GM18498 (cell line): ENCODE results near the gene ADAMTS10.
"Not testable (repeated sequence)": the region's sequence is repeated elsewhere in the genome, so short reads cannot be mapped to it uniquely, and the experiment has no call there.

ENCODE experiments used
- ATAC-seq: cut with Tn5 transposase; IDR thresholded peaks from one replicate; pipeline ENCODE4 v1.9.1; 2021; ENCODE audit warnings: mild to moderate bottlenecking, moderate library complexity; ENCODE audit not compliant: unreplicated experiment

ADAMTS10 gene

GRCh38 chr19:8564866-8565265, 45.6 kb downstream of the ADAMTS10 start:
- ATAC-seq = not testable (repeated sequence)

DNA sequence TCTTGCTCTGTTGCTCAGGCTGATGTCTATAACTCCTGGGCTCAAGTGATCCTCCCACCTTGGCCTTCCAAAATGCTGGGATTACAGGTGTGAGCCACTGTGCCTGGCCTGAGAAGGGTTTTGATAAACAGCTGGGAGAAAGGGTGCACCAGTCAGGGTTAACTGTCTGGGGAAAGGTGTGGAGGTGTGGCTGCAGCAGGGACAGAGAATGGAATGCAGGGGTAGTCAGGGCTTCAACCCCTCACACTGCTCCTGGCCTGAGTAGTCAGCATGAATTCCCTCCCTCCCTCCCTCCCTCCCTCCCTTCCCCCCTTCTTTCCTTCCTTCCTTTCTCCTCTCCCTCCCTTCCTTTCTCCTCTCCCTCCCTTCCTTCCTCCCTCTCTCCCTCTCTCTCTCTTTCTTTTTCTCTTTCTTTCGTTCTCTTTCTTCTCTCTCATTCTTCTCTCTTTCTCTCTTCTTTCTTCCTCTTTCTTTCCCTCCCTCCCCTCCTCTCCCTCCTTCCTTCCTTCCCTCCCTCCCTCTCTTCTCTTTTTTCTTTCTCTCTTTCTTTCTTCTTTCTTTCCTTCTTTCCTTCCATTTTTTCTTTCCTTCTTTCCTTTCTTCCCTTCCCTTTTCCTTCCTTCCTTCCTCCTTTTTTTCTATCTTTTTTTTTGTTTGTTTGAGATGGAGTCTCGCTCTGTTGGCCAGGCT, 49.3 kb downstream of the ADAMTS10 start:
- ATAC-seq = no peak

GRCh38 chr19:8558325-8558724, 52.2 kb downstream of the ADAMTS10 start:
- ATAC-seq = no peak

DNA sequence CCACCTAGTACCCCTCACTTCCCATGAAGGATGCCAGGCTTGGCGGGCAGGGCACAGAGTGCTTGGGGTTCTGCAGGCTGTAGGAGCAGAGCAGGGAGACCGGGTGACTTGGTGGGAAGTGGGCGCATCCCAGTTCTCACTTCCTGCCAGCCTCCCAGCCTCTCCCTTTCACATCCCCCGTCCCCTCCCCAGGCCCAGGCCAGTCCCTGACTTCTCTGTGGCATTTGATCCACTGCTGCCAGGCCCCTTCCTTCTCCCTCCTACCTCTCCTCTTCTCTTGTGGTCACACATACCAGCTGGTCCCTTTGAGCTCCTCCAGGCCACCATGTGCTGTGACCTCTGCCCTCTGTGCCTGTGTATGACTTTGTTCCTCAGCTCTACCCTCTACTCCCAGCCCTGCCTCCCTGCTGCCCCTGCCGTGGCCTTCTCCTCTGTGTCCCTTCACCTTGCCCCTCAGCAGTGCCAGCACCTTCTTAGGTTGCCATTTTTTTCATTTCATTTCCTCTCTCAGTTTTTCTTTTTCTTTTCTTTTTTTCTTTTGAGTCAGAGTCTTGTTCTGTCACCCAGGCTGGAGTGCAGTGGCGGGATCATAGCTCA, 52.8 kb downstream of the ADAMTS10 start:
- ATAC-seq = no peak

GRCh38 chr19:8553729-8554128, 56.8 kb downstream of the ADAMTS10 start:
- ATAC-seq = not testable (repeated sequence)

GRCh38 chr19:8552810-8553209, 57.7 kb downstream of the ADAMTS10 start:
- ATAC-seq = no peak

DNA sequence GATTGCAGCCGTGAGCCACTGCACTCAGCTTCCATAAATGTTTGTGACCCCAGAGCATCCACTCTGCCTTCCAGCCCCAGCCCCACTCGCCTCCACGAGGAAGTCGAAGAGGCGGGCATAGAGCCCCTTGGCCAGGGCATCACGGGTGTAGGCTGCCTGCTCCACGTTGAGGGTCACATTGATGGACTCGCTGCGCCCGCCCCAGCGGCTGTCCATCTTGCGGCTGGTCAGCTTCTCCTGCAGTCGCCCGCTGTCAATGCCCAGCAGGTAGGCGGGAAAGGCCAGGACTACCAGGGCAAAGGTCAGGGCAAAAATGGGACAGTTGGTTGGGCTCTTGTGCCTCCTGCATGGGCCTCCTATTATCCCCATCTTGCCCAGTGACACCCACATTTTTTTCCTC, 60.4 kb downstream of the ADAMTS10 start:
- ATAC-seq = no peak

DNA sequence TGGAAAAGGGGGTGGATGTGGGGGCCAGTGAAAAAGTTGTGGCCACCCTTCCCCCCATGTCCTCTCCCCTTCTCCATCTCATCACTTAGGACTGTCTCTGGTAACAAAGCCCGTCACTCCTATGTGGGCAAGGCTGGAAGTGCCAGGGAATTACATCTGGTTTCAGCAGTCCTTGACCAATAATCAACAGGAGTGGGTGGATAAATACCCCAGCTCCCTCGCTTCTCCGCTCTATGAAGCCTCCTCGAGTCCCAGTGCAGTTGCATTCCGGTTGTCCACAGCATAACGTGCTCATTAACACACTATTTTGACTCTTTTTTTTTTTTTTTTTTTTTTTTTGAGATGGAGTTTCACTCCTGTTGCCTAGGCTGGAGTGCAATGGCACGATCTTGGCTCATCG, 64.8 kb downstream of the ADAMTS10 start:
- ATAC-seq = no peak

DNA sequence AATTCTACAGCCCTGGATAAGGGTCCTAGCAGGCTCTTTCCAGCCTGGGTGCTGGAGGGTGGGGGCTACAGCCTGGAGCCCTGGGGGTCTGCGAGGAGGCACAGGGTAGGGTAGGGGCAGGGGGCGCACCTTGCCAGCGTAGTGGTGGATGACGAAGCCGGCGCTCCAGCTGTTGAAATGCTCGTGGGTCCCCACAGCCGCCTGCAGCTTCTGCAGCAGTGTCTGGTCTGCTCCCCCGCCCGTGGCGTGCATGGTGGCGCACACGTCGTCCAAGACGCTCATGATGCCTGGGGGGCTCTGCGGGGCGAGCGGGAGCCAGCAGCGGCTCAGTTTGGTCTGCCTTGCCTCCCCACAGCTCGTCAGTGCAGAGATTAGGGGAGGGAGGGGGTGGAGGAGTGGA, 66.3 kb downstream of the ADAMTS10 start:
- ATAC-seq = no peak

- no peak for ATAC-seq
Observed at GRCh38 chr19:8539621-8540149, 70.8 kb downstream of the ADAMTS10 start.

GRCh38 chr19:8537099-8537498, 73.4 kb downstream of the ADAMTS10 start:
- no peak for ATAC-seq

- ATAC-seq = no peak
Observed at GRCh38 chr19:8536282-8536681, 74.2 kb downstream of the ADAMTS10 start.

- ATAC-seq = no peak
Observed at GRCh38 chr19:8532225-8532624, 78.3 kb downstream of the ADAMTS10 start.

- no peak for ATAC-seq
Observed at GRCh38 chr19:8531470-8531869, 79.0 kb downstream of the ADAMTS10 start.
